ENCODE measurements around the gene MAP4K3.

Gene MAP4K3

DNA sequence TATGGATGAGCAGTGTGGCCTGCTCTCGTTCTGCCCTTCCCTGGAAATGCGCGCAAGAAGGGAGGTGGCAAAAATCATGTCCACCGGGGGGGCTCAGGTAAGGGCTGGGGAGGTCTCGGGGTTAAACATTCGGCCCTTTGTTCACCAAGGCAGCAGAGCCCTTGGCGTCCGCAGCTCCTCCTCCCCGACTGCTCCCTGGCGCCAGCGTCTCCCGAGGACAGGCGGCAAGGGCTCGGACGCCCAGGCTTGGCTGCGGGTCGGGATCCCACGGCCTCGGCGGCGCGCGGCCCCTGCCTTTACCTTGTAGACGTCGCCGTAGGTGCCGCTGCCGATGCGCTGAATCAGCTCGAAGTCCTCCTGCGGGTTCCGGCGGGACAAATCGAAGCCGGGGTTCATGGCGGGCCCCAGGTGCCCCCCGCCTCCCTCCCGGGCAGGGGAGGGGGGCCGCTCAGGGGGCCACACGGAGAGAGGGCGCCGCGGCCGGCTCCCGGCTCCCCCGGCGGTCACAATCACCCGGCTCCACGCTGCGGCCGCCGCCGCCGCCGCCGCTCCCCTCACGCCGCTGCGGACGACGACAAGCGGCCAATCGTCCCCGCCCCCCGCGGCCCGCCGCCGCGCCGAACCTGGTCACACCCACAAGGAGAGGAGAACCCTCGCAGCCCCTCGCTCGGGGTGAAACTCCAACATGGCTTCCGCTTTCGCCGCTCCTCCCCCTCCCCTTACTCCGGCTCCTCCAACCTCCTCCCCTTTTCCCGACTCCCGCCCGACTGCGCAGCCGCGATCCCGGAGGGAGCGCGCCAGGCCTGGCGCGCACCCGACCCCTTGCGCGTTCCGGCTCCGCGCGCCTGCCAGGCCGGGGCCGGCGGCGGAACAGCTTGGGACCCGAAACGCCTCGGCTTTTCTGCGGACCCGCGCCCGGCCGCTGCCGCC, at the start of gene MAP4K3:
Gene MAP4K3, minus strand, starts transcription at position 694 of the 930 bp plus-strand sequence. Its CDS starts 298 bp downstream, at position 396.
- DNase-seq, result peak; percentile 77

DNA sequence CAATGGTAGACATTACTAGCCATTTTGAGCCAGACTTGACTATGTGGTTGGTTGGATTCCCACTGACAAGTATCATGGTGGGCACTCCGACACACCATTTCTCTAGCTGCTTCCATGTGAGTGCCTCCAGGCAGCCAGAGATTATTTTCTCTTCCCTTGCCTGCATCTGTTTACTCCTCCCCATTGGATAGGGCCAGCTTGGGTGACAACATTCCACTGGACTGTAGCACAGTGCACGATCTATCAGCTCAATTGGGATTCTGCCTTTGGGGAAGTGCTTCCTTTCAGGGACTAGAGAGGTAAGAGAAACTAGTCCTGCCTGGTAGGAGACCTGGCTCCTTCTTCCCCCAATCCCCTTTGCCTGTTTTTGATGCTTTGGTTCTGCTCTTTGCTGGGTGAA, 49.0 kb upstream of the MAP4K3 start:
- DNase-seq, result no peak

DNA sequence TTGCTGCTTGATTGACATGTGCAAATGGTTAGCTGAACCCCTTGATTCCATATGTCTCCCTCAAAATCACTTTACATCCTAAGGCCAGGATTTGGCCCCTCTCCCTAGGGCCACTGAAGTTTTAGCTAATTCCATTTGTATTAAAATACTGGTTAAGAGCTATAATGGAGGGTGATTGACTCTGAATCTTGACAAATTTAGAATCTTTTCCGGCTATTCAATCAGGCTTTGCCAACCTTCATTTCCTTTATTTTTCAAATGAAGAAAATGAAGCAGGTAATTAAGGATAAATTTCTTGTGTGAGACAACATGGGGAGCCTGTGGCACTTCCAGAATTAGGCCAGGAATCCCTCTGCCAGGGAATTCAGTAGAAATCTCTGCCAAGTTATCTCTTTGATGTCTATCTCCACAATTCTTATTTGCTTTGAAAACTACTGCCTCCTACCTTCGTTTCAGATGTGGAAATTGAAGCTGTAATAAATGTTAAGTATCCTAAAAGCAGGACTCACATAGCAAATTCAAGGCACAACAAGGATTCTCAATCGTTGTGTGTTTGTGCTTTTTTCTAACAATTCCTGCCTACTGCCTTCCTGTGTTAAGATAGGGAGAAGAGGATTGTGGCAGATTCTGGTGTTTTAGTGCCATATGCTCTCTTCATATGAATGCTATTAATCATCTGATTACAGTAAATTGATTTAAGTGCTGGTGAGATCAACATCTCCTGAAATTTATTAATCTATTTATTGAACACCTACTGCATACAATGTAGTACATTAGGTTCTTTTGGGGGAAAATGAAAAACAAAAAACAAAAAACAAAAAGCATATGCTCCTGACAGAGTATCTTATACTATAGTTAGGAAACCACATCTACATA, 47.8 kb upstream of the MAP4K3 start:
- DNase-seq, result no peak

DNA sequence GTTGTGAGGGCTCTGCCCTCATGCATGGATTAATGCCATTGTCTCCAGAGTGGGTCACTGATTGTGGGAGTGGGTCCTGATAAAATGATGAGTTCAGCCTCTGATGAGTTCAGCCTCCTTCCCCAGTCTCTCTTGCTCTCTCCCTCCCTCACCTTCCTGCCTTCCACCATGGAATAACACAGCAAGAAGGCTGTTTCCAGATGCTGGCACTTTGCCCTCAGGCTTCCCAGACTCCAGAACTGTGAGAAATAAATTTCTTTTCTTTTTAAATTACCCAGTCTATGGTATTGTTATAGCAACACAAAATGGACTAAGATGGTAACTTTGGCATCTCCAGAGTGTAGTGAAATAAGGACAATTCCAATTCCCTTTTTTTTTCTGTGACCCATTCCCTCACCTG, 47.1 kb upstream of the MAP4K3 start:
- DNase-seq, result no peak

DNA sequence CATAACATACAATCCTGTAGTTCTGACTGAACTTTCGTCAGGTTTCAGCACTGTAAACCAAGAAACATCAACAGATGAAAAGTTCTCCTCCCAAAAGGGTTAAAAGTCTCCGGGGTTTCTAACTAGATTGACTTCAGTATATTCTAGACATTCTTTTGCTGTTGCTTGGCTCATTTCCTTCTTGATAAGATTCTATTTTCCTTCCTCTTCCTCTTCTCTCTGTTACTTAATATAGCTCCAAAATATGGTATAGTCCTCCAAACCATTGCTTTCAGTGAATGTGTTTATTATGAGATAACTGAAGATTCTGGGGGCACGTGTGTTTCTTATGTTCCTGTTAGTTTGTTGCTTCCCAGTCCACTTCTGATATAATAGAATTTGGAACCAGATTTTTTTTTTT, 46.4 kb upstream of the MAP4K3 start:
- no peak for DNase-seq

DNA sequence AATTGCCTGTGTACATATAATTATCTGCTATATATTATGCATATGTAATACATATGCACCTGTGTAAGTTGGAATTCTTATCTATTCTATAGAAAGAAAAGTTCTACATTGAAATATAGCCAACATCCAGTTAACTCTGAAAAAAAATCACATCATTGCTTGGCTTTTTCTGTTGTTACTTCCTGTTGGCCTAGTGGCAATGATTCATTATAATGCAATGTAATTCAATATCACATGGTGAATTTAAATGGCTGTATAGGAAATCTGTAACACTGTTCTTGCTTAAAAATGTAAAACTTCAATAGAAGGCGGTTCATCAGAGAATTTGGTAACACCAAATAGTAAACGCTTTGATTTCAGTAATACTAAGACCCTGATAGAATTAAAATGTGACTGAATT, 44.5 kb upstream of the MAP4K3 start:
- DNase-seq, result no peak

DNA sequence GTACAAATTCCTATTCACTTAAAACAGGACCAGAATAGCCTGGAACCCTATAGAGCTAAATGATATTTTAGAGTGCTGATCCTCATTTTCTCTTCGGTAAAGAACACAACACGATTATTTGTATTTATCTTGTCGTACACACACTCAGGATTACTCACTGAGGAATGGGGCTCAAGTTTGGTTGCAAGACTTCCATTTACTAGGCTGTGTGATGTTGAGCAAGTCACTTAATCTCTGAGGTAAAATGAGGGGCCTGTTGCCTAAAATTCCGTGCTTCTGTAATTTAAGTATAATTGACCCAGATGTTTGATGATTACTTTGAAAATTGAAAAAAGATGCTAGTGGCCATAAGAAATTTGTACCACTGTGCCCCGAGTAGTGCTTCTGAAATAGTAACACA, 42.6 kb upstream of the MAP4K3 start:
- no peak for DNase-seq

DNA sequence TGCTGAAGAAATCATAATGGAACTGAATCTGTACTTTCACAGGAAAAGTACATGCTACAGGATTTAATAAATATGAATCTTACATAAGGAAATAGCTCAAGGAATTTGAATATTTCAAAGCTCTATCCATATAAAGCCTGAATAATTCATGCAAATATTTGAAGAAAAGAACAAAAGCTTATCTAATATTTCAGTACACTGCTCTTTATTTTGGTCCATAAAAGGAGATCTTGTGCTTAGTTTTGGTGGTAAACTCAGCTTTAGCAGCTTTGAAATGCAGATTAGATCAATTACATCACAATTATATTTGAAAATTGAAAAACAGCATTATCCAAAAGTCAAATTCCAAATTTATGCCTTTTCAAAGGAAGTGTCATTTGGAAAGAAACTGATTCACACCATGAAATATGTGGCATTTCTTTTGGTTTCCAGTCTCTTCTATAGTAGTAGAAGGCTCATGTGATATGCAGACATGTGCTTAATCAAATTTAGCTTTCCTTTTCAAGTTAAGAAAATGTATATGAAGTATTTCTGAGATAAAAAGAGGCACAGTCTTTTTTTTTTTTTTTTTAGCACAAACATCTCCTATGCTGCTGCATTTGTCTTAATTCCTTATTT, 42.1 kb upstream of the MAP4K3 start:
- DNase-seq, result no peak

DNA sequence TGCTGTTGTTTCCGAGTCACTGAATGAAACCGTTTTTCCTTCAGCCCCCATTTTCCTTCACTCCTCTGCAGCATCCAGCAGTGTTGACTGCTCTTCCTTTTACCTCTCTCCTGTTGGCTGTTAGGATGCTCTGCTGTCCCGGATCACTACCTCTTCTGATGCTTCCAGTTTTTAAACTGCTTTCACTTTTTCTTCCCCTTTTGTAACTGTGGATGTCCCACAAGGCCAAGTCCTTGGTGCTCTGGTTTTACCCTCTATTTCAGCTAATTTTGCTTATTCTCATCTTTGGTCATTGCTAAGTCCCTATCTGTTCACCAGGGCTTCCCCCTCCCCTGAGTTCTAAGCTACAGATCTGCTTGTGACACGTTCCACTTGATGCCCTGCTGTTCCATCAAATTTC, 39.4 kb upstream of the MAP4K3 start:
- no peak for DNase-seq

DNA sequence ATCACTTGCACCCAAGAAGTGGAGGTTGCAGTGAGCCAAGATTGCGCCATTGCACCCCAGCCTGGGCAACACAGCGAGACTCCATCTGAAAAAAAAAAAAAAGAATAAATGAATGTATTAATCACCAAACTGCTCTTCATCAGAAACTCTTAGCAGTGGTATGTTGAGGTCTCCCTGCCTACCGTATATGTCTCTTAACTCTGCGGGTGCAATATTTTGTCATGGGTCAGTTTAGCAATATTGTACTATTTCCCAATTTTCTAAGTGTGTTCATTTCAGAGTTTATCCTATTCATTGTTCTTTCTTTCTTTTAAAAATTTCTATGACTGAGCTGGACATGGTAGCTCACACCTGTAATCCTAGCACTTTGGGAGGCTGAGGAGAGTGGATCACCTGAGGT, 37.9 kb upstream of the MAP4K3 start:
- DNase-seq, result no peak

DNA sequence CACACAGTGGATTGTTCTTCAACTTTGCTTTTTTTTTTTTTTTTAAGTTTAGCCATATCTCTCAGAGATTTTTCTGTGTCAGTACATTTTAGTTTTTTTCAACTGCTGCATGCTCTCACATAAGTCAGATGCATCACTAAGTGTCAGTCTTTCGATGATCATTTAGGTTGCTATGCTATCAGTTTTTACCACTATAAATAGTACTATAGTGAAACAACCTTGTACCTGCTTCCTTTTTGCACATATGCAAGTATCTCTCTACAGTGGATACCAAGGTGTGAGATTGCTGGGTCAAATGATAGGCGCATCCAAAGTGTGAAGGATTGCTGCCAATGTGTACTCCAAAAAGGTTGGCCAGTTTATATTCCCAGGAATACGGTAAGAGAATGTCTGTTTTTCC, 33.5 kb upstream of the MAP4K3 start:
- no peak for DNase-seq

DNA sequence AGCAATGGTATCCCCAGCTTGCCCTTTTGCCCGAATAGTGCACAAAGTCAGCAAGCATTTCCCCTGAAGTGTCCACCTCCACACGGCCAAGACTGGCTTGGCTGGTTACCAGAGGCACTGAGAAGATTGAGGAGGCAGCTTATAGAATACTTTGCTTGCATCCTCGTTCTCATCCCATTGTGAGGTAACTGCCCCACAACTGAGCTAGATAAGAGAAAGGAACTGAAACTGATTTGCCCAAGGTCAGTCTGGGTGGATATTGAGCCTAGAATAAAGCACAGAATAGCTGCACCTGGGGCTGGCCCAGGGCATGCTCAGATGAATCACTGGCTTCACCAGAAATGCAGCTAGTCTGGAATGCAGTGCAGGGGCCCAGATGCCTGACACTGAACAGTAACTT, 32.7 kb upstream of the MAP4K3 start:
- no peak for DNase-seq

DNA sequence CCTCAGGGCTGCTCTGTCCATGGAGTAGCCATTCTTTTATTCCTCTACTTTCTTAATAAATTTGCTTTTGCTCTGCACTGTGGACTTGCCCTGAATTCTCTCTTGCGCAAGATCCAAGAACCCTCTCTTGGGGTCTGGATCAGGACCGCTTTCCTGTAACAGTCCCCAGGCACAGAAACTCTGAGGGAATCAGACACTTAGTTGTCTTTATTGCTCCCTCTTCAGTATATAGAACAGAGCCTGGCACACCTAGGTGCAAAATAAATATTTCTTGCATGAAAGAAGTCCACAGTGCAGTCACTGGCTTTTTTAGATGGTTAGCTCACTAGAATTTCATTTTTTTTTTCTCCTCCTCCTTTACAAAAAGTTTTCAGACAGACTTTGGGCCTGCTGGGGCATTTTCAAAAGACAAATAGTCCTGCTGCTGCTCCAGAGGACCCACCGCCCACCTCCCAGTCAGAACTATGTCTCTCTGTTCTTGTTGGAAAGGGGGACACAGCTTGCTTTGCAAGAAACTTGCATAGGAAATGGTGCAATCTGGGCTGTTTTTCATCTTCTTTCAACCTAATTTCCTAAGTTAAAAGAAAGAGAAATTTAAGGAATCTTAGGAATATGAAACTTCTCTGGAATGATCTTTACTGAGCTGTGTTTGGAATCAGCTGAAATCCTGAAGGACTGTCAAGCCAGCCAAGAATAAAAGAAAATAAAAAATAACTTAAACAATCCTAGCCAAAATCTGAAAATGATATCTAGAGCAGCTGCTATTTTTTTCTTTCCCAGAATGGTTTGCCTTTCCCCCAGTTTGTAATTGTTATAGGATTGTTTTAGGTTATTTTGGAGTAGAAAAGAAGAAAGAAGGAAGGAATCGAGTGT, 31.7 kb upstream of the MAP4K3 start:
- DNase-seq, result no peak

DNA sequence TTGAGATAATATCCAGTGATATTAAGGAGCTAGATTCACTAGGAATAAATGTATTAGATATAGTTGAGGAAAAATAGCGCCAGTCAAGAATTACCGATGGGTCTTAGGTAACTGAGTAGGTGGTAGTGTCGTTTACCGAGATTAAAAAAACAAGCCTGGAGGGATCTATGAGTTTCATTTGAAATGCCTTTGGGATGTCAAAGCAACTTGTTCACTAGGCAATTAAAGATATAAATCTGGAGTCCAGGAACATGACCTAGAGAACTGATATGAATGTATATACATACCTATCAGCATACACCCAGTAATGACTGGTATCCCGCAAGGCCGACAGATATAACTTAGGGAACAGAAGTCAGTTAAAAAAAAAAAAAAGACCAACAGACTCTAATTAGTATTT, 29.2 kb upstream of the MAP4K3 start:
- no peak for DNase-seq

DNA sequence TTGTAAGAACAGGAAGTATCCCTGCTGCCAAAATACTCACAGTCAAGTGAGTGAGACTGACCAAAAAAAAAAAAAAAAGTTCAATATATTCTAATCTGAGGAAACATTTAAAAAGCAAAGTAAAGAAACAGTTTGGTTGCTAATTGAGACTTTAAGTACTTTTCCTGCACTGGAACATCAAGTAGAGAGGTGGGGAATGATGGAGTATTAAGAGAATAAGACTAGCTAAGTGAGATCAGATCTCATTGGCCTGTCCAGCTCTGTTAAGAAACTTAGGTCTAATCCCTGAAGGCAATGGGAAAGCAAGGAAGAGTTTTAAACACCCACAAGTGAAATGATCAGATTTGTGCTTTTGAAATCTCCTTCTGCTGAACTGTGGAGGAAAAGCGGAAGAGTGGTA, 27.8 kb upstream of the MAP4K3 start:
- no peak for DNase-seq

DNA sequence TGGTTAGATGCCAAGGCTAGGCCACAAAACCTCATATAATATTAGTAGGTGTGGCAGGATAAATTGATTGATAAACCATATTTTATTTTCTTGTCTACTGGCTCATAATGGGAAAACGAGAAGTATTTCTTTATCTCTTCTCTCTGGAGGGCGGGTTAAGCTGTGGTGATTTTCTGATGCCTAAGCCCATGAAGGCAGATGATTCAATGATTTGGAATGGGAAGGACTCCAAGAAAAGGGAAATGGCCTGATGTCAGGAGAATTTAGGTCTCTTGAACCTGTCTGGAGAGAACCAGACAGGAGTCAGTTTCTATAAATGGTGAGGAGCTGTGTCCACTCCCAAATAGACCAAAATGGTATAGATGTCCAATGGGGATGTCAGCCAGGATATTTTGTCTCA, 18.7 kb upstream of the MAP4K3 start:
- DNase-seq, result no peak

DNA sequence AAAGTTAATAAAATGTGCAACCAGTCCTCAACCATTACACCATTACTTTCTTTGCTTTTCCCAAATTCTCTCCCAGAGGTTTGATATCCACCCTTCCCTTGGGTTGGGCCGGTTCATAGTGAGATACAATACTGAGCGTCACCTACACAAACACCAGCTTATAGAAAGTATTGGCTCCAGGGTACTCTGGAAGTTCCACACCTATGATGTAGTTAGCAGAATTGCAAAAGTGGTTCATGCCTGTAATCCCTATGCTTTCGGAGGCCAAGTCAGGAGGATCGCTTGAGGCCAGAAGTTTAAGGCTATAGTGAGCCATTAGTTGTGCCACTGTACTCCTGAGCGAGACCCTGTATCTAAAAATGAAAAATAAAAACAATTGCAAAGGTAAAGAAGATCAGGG, 15.3 kb upstream of the MAP4K3 start:
- DNase-seq, result no peak

DNA sequence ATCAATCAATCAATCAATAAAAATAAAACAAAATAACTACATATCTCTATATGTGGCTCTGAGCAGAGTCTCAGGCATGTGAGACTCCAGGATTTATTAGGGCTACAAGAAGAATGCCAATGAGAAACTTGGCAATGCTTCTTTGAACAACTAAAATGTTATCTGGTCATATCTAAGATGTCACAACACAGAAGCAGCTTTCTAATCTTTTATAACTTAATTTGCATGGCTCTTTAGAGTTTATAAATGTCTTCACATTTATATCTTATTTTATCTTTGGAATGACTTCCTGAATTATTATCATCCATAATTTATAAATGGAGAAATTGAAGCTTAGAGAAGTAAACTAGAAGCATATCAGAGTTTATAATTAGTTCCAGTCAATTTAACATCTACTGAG, 14.9 kb upstream of the MAP4K3 start:
- DNase-seq, result no peak

DNA sequence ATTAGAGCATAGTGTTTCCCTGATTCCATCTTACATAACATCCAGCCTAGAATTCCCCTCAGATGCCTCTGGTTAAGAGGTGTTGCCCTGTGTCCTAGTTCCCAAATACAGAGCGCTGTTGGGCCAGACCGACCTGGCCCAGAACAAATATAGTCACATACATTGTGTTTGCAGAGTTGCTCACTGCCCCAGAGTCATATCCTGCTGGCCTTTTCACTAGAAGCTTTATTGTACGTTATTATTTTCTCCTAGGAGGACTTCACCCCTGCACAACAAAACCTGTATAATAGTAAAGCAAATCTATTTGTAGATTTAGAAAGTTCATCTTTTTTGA, 11.1 kb upstream of the MAP4K3 start:
- no peak for DNase-seq

DNA sequence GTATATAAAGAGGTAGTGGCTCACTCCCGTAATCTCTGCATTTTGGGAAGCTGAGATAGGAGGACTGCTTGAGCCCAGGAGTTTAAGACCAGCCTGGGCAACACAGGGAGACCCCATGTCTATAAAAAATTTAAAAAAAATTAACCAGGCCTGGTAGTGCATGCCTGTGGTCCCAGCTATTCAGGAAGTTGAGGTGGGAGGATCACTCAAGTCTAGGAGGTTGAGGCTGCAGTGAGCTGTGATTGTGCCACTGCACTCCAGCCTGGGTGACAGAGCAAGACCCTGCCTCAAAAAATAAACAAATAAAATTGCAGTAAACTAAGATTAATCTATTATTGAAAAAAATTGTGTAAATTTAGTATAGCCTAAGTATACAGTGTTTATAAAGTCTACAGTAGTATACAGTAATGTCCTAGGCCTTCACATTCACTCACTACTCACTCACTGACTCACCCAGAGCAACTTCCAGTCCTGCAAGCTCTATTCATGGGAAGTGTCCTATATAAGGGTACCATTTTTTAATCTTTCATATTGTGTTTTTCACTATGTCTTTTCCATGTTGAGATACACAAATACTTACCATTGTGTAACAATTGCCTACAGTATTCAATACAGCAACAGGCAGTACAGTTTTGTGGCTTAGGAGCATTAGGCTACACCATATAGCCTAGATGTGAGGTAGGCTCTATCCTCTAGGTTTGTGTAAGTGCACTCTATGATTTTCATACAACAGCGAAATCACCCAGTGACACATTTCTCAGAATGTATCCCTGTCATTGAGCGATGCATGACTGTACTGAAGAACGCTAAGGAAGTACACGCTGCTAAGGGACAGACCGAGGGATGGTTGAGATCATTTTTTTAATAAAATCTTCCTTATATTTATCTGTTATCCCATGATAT, 10.4 kb upstream of the MAP4K3 start:
- DNase-seq, result no peak

DNA sequence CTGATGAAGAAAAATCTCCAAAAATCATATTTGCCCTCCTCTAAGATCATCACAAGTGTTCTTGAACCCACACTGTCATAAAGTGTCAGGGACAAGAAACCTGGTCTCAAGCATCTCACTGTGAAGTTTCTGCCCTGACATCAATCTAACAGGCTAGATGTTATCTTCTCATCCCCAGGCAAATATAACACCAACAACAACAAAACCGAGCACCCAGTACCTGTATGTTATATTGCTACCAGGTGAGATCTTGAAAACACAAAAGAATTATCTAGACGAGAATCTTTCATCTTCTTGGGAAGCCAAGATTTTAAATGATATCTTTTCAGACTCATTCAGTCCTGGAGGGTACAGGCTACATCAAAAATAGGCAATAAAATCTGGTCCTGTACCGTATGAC, 8.8 kb upstream of the MAP4K3 start:
- DNase-seq, result no peak

DNA sequence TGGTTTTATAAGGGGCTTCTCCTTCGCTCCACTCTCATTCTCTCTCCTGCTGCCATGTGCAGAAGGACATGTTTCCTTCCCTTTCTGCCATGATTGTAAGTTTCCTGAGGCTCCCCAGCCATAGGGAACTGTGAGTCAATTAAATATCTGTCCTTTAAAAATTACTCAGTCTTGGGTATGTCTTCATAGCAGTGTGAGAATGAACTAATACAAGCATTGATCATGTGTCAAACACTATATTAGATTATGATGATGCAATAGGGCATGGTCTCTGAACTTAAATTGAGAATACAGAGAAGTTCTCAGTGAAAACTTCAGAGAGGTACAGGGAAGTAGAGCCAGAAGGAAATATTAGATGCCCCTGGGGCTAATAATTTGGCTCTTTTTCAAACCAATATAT, 5.9 kb upstream of the MAP4K3 start:
- DNase-seq, result no peak

All from activated T-cell treated with anti-CD3 and anti-CD28 coated beads, Interleukin-2, amount 50 U/mL, for 1 hour (primary cell).